AG09309 (cell line): ENCODE data around the gene ANO9.

Experiments
- DNase-seq: peaks from one replicate; pipeline ENCODE4 v3.0.0-alpha.2; 2010; ENCODE audit warnings: low read depth
- H3K4me3 ChIP-seq: 2 replicates; pipeline ENCODE4 v1.5.1; 2011; ENCODE audit warnings: mild to moderate bottlenecking, low read depth, low read length, moderate library complexity; ENCODE audit not compliant: control insufficient read depth
- CTCF ChIP-seq: IDR thresholded peaks from 2 replicates; pipeline ENCODE4 v1.5.1; 2011; ENCODE audit warnings: mild to moderate bottlenecking, low read depth, low read length, inconsistent platforms; ENCODE audit not compliant: insufficient read depth, control insufficient read depth; ENCODE audit errors: missing control alignments

The ANO9 gene

GRCh38 chr11:394858-395655 lies 46.8 kb downstream of the ANO9 start:
- no peak for DNase-seq
- TF ChIP-seq CTCF, result no peak
- H3K4me3 ChIP-seq, result no peak overlapping the region

- no peak for TF ChIP-seq CTCF
Measured at GRCh38 chr11:394034-394857, 47.6 kb downstream of the ANO9 start, which contains the start of gene PKP3. PKP3 (plus strand) TSS chr11:394209; CDS start chr11:394293, 84 bp downstream.

GRCh38 chr11:393219-394033 lies 48.4 kb downstream of the ANO9 start:
- DNase-seq, result peak; percentile 33
- no peak for TF ChIP-seq CTCF
- H3K4me3 ChIP-seq, result no peak overlapping the region

More at GRCh38 chr11:394034-394857, 47.6 kb downstream of the ANO9 start, which contains the start of gene PKP3:
- DNase-seq, result no peak
- H3K4me3 ChIP-seq, result no peak within 1 kb of the TSS

- H3K4me3 ChIP-seq, result no peak overlapping the region
- DNase-seq, result no peak
- TF ChIP-seq CTCF, result no peak
Measured at GRCh38 chr11:392102-392777, 49.6 kb downstream of the ANO9 start.

GRCh38 chr11:391117-392017 lies 50.4 kb downstream of the ANO9 start:
- DNase-seq, result no peak
- no peak overlapping the region for H3K4me3 ChIP-seq
- no peak for TF ChIP-seq CTCF
